GM18526 (cell line): ENCODE measurements around the gene SAE1.

Source experiments
- POLR2A ChIP-seq: IDR thresholded peaks from 3 replicates; pipeline ENCODE4 v1.6.1; 2011; ENCODE audit not compliant: insufficient read length; ENCODE audit errors: extremely low read depth

SAE1 gene

GRCh38 chr19:47168065-47168464 lies 37.4 kb downstream of the SAE1 start:
- TF ChIP-seq POLR2A, result no peak

- TF ChIP-seq POLR2A, result no peak
Measured at GRCh38 chr19:47172666-47173455, 42.2 kb downstream of the SAE1 start.

GRCh38 chr19:47176071-47176626 lies 45.5 kb downstream of the SAE1 start:
- TF ChIP-seq POLR2A, result no peak

GRCh38 chr19:47176627-47177090 lies 46.0 kb downstream of the SAE1 start:
- no peak for TF ChIP-seq POLR2A

GRCh38 chr19:47179653-47180310 lies 49.1 kb downstream of the SAE1 start:
- no peak for TF ChIP-seq POLR2A

- no peak for TF ChIP-seq POLR2A
Measured at GRCh38 chr19:47183601-47184000, 53.0 kb downstream of the SAE1 start.

GRCh38 chr19:47186446-47187334 lies 56.1 kb downstream of the SAE1 start:
- no peak for TF ChIP-seq POLR2A

GRCh38 chr19:47187335-47187655 lies 56.7 kb downstream of the SAE1 start:
- no peak for TF ChIP-seq POLR2A

- no peak for TF ChIP-seq POLR2A
Measured at GRCh38 chr19:47187797-47188196, 57.2 kb downstream of the SAE1 start.

- TF ChIP-seq POLR2A, result no peak
Measured at GRCh38 chr19:47188507-47189033, 57.9 kb downstream of the SAE1 start.

- no peak for TF ChIP-seq POLR2A
Measured at GRCh38 chr19:47190167-47190727, 59.6 kb downstream of the SAE1 start.

- TF ChIP-seq POLR2A, result no peak
Measured at GRCh38 chr19:47195434-47195833, 64.8 kb downstream of the SAE1 start.

GRCh38 chr19:47197141-47197540 lies 66.5 kb downstream of the SAE1 start:
- no peak for TF ChIP-seq POLR2A

GRCh38 chr19:47200530-47200929 lies 69.9 kb downstream of the SAE1 start:
- no peak for TF ChIP-seq POLR2A

- TF ChIP-seq POLR2A, result no peak
Measured at GRCh38 chr19:47203254-47203653, 72.6 kb downstream of the SAE1 start.
